GM18499 (cell line): Measurements from ENCODE around the gene USP47.
"Not testable (repeated sequence)": the region's sequence is repeated elsewhere in the genome, so short reads cannot be mapped to it uniquely, and the experiment has no call there.

ENCODE experiments used
- ATAC-seq: cut with Tn5 transposase; IDR thresholded peaks from one replicate; pipeline ENCODE4 v1.9.1; 2021; ENCODE audit warnings: moderate number of reproducible peaks; ENCODE audit not compliant: insufficient read depth, unreplicated experiment

USP47 gene

DNA sequence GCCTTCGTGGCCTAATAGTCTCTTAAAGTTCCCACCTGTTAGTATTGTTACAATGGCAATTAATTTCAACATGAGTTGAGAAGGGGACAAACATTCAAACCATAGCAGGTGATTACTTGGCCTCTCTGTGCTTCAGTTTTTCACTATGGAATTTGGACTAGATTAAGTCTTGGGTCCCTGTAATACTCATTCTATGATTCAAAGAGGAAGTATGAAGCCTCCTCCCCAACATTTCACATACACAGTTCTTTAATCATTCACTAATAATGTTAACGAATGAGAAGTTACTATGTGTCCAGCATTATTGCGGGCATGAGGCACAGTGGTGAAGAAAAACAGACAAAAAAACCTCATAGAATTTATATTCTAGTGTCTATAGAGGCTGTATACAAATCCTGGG is 19.9 kb upstream of the USP47 start:
- no peak for ATAC-seq

DNA sequence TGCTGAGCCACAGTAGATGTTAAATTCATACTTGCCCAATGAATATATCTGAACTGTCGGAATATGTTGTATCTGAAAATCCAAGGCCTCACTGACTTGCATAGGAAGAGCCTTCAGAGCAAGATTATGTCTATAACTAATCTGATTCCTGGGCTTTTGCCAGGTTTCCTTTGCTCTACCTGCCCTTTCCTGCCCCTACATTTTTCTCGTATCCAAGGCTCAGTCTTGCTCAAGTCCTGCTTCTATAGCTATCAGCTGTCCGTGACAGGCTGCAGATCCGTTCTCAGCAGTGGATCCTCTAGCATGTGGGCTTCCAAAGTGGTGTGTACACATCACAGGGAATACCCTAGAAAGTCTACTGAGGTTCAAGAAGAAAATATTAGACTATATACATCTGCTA is 18.8 kb upstream of the USP47 start:
- ATAC-seq = no peak

GRCh38 chr11:11826260-11826659 is 15.5 kb upstream of the USP47 start:
- ATAC-seq = no peak

- no peak for ATAC-seq
These were observed 14.5 kb upstream of the USP47 start for GRCh38 chr11:11827272-11827671.

DNA sequence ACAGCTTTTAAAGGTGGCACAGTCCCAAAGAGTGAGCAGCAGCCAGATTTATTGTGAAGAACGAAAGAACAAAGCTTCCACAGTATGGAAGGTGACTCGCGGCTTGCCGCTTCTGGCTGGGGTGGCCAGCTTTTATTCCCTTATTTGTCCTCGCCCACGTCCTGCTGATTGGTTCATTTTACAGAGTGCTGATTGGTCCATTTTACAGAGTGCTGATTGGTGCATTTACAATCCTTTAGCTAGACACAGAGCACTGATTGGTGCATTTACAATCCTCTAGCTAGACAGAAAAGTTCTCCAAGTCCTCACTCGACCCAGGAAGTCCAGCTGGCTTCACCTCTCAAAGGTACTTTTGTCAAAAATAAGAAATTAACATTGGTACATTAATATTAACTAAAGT is 10.4 kb upstream of the USP47 start:
- ATAC-seq = not testable (repeated sequence)

- no peak for ATAC-seq
These were observed 5.0 kb upstream of the USP47 start for GRCh38 chr11:11836676-11837231.

DNA sequence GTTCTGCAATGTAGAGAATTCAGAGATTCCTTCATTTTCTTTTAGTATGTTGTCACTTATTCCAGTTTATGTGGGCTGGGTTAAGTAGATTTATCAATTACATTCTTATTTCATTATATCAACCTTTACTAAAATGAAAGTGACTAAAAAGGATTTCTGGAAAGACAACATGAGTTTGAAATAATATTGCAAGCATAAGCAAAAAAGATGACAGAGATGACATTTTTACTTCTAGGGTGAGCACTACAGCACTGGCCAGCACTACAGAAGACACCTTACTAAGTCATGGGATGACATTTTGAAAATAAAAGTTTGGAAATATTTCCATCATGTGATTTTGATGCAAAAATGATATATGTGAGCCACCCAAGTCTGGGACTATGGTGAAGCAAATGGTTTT is 2.1 kb upstream of the USP47 start:
- no peak for ATAC-seq

GRCh38 chr11:11841116-11841722 is 553 bp upstream of the USP47 start:
- peak; percentile 24 for ATAC-seq

DNA sequence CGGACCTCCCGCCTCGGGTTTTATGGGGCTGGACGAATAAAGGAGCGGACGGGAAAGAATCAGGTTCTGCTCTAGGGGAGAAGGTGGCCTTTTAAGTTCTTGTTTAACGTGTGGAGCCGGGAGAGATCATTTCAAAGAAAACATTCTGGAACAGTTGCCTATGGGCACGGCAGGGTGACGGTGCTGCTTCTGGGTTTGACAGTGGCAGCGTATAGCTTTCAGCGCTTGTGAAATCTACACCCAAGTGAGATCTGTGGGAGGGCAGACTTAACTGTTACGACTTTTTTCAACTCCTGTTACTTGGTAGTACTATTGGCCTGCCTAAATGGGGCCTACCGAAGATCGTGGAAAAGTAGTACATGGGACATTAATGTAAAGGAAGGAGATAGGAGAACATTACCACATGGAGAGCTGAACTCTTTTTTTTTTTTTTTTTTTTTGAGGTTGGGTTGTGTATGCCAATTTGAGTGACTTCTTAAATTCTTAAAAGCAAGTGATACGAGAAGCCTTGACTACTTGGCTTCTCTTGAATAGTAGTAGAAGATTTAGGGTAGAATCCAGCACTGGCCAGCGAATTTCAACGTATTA is 743 bp downstream of the USP47 start:
- ATAC-seq = peak; percentile 40

DNA sequence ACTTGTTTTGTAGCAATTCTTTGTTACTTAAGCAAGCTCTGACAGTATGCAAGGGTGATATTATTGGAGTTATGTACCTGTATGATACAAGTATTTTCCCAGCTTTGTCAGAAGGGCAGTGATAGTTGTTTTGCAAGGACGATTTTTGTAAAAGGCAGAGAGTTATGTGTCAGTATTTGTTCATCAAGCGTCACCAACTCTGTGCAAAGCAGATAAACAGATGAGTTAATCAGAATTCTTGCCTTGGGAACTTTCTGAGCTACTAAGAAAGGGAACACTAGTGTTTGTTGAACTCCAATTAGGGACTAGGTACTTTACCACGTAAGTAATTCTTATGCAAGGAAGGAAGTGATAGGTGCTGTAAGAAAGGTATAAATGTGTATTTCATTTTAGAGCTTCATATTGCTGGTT is 1.4 kb downstream of the USP47 start:
- ATAC-seq = no peak

DNA sequence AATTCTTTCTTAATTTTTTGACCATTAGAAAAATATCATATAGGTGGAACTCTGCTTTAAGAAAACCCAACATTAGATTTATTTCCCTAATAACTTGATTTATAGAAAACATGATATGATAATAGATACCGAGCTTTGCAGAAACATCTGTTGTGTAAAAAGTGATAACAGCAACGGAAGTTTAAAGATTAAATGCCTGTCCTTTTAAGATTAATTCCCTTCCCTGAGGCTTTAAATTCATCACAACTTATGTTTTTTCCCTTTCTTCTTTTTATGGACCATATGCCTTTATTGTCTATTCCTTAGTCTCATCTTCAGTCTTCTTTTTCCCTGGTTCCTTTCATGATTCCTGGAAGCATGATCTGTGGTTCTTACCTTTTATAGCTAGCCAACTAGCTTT is 1.9 kb downstream of the USP47 start:
- no peak for ATAC-seq

DNA sequence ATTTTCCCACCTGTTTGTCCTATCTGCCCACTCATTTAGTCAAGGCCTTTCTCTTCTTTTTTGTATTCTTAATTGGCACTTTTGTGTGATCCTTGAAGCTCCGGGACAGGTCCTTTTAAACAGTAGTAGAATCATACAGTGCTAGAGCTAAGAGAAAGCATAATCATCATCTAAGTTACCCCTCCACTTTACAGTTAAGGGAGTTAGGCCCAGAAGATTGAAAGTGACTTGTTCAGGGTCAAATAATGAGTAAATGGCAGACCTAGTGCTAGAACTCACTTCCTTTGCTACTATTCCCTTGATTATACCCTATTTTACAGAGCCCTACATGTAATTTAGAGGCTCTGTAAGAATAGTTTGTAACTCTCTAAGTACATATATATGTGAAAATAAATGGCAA is 2.5 kb downstream of the USP47 start:
- ATAC-seq = no peak

DNA sequence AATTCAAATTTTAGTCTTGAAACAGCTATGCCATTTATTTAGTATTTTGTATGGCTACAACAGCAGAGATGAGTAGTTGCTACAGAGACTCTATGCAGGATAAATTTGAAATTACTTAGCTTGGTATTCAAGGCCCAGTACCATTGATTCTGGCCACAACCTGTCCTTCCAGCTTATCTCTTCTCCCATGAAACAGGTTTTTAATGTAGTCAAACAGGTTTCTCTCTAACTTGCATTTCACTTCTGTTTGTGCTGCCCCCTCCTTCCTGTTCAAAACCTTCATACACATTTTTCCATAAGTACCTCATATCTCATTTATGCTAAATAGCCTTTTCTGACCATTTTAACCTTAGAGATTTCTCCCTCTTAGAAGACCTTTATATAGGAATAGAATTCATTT is 3.3 kb downstream of the USP47 start:
- no peak for ATAC-seq

- no peak for ATAC-seq
These were observed 3.8 kb downstream of the USP47 start for GRCh38 chr11:11845551-11845950.

DNA sequence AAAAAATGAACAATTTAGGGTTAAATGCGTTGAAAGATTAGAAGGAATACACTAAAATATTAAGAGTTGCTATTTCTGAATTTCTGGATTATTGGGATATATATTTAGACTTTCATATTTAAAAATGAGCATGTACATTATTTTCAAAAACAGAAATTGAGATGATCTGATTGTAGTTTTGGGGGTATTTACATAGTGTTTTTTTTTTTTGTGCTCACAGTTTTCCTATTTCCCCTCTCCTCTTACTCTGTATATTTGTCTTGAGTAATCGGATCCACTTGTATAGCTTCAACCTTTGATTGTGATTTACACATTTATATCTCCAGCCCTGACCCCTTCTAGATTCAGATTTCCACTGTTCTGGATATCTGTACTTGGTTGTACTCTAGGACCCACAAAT is 5.3 kb downstream of the USP47 start:
- ATAC-seq = no peak

DNA sequence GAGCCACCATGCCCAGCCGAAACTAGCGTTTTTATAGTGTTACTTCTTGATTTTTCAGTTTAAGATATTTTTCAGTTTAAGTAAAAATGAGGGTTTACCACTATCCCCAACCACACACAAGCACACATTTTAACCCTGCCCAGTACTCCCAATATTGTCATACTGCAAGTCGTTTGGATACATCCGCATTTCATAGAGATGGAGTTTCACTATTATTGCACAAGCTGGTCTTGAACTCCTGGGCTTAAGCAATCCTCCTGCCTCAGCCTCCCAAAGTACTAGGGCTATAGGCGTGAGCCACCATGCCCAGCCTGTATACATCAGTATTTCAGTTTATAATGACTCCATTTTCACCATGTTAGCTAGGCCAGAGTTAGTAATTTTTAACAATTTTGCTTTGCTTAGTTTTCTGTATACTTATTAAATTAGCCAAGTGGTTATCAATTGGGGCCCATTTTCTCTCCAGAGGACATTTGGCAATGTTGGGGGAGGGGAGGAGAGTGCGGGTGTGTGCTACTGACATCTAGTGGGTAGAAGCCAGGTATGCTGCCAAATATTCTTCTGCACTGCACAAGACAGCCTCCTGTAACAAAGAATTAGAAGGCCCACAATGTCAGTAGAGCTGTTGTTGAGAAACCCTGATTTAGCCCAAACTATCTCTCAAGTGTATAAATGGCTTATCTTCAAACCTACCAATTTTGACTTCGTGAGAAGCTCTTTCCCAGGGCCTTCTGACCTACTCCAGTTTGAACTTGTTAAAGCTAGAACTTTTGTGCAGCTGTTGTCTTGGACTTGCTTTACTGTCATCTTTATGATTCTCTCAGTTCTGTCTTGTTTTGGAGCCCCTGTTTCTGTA is 7.3 kb downstream of the USP47 start:
- ATAC-seq = peak; percentile 53

DNA sequence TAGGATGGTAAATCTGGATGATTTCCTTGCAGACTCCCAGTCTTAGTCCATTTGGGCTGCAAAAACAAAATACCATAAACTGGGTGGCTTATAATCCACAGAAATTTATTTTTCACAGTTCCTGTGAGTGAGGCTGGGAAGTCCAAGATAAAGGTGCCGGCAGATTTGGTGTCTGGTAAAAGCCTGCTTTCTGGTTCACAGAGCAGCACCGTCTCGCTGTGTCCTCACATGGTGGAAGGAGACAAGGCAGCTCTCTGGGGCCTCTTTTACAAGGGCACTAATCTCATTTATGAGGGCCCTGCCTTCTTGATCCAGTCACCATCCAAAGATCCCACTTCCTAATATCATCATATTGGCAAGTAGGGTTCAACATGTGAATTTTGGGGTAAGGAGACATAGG is 8.9 kb downstream of the USP47 start:
- no peak for ATAC-seq

DNA sequence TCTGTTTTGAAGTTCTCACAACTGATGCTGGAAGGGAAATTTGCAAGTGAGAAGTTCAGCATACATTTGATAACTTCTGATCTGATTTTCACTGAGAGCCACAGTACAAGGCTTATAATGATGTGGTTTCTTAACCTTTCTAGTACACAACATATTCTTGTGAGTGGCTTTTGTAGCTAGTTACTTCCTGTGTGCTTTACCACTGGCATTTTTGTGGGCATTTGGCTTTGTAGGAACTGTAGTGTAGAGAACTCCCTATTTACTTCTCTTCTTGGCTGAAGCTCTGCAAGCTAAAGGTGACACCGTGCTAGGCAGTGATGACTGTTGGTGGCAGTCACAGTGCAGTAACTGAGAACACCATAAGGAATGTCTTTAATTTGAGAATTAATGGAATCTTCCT is 14.9 kb downstream of the USP47 start:
- no peak for ATAC-seq

DNA sequence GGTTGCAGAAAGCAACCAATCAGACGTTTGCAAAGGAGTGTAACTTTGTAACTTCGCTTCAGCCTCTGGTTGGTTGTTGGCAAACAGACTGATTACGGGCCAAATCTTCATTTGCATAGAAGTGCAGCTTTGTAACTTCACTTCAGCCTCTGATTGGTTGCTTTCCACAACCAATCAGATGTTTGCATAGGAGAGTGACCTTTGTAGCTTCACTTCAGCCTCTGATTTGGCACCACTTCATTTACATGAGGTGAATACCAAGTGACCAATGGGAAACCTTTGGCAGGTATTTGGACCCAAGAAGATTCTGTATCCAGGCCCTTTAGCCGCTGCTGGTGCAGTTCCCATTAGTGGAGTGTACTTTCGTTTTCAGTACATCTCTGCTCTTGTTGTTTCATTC is 16.0 kb downstream of the USP47 start:
- ATAC-seq = no peak

GRCh38 chr11:11858676-11859075 is 16.9 kb downstream of the USP47 start:
- no peak for ATAC-seq
